HG03378 (cell line): Measurements from ENCODE around the gene RGS6.

Source experiments
- ATAC-seq: cut with Tn5 transposase; IDR thresholded peaks from one replicate; pipeline ENCODE4 v1.9.1; 2021; ENCODE audit warnings: mild to moderate bottlenecking, moderate library complexity; ENCODE audit not compliant: unreplicated experiment

RGS6 gene

DNA sequence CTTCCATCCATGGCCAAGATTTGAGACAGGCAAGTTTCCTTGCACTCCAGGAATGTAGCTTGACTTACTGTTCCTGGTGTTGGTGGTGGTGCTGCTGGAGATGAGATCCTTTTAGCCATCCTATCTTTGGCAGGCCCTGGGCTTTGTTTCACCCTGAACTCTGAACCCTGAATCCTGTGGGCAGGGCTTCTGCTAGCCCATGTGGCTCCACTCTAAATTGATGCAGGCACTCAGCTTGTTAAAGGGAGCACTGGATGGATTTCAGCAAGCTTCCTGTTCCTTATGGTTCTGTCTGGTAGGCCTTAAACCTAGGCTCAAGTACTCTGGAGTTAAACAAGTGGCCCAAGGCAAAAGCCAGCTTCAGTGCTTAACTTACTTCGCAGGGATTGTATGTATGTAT, 138.2 kb downstream of the RGS6 start:
- ATAC-seq, result no peak

DNA sequence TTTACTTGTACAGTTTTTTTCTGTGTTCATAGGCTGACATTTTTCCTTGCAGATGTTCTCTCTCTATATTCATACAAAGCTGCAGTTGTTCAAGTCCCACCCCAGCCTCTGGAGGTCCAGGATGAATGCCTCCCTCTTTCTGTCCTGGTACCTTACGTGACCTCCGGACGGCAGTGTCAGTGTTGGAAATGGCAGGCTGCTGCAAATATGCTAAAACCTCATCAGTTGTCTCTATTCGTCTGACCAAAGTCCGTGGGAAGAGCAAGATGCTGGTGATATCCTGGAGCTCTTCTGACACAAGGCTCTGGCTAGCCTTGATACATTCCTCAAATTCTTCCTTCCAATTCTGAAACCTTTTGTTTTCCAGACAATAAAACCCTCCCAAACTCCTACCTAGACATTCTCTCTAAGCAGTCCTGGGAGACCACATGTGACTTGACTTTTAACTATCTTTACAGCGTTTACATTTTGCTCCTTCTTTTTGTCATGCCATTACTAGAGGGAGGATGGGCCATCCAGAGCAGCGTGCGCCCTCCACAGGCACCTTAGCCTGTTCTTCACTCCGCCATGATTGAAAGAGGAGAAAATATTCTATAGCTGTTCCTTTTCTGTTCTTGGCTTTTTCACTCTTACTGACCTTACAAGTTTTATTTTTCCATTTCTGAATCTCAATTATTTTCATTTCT, 143.6 kb downstream of the RGS6 start:
- ATAC-seq, result no peak

DNA sequence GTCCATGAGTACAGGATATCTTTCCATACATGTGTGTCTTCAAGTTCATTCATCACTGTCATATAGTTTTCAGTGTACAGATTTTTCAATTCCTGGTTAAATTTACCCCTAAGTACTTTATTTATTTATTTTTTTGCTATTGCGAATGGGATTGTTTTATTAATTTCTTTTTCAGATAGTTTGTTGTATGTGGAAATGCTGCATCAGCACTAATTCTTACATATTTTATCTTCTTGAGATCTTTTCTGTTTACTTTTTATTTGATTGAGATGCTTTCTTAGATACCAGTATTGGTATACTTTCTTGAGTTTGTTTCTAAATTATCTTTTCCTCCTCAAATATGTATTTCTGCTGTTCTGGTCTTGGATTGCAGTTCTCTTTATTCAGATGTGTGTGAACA, 148.9 kb downstream of the RGS6 start:
- no peak for ATAC-seq

DNA sequence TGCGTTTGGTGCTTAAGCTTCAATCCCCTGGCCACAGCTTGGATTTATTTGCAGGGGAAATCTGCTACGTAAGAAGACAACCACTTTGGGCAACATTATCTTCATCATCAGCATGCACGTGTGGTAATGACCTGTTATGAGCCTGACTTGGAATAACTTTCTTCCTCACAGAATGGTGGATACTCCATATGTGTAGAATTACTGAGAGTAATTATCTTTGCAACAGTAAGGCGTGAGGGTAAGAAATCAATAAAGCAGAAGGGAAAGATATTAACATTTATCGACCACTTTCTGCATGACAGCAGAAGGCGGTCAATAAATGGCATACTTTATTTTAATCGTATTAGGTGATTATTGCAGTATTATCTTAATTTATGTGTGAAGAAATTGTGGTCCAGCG, 152.7 kb downstream of the RGS6 start:
- ATAC-seq, result no peak

DNA sequence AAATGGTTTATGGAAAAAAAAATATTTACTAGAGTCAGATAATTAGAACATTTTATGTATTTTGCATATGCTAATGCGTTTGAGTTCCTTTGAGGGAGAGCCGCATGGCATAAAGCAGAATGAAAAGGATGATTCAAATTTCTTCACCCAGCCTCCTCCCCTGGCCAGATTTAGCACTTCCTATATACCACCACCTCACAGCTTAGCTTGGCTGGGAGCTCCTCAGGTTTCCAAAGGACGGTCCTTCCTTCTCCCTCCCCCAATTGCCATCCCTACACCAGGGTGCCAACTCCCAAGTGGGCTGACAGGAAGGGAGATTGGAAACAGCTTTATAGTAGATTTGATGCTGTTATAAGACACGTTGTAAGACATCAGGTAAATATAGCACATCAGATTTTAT, 157.4 kb downstream of the RGS6 start:
- no peak for ATAC-seq

DNA sequence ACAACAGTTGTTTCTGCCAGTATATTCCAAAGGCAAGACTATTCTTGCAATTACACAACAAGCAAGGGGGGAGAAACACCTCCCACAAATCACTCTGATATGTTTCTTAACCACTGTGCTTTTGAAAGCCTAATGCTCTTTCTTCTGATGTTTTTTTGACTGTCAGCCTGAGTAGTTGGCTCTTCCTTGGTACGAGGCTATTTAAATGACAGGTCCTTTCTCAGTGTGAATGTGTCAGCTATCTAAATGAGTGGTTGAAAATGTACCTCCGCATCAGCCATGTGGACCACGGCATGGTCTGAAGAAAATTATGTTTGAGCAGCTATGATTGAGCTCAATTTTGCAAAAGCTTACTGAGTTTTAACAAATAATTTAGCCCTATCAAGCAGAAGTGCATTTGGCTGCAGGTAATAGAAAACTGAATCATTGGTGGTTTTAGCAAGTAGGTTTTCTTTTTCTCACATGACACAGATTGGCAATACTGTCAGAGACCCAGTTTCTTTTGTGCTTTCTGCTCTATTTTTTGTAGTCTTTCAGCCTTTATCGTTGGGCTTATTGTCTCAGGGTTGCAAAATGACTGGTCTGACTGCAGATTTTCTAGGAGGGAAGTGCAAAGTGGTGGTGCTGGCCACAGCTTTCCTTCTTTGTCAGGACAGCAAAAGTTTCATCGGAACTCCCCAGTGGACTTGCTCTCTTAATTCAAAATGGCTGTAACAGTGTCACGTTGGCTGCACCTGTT, 162.8 kb downstream of the RGS6 start:
- ATAC-seq, result no peak

DNA sequence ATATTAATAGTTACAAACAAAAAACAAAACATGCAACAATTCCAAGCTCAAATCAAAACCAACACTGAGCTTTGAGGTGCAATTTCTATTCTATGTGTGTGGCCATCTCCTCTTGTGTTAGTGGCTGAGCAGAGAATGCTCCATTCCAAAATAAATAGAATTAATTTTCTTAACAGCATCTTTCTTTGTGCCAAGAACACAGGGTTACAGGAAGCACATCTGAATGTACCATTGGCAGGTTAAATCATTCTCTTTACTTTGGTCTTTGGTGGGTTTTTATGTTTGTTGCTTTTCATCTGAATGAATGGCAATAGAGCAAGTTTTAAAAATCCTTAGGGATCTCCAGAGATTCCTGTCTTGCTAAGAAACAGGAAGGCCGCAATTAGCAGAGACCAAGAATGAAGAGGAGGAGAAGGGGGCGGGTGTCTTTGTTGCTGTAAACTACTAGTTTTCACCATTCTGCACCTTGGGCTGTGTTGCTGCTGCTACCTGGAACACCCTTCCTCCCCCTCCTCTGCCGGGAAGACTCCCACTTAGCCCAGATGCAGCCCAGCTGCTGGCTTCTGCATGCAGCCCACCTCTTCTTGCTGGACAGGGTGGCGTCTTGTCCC, 165.0 kb downstream of the RGS6 start:
- ATAC-seq, result no peak

DNA sequence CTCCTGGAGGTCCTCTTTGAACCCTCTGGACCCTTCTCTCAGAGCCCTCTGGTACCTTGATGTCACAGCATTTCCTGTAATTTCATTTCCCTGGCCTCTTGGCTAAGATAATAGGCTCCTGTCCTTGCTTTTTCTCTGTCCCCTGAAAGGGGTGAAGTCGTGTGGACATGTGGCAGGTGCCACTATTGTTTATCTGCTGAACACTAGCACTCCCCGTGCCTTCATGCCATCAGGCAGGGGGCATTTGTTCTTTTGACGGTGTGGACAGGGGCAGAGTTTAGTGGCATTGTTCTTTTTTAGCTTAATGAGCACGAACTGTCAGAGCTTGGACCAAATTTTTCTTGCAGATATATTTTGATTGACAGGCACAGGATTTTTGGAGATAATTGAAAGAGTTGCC, 166.0 kb downstream of the RGS6 start:
- ATAC-seq, result no peak

DNA sequence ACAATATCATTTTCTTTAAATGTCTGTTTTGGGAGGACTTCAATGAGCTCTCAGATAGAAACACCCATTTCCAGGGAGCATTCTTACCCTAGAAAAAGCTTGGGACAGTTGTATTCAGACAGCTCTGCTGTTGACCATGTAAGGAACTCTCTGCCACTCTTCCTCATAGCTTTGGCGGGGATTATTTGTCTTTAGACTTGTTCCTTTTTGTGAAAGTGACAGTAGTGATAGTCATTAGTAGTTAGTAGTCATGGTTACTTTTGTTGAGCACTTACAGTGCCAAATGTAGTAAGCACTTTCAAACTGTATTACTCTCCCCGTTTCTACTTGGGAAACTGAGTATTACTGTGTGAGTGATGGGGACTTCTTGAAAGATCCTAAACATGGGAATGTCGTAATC, 167.3 kb downstream of the RGS6 start:
- no peak for ATAC-seq

DNA sequence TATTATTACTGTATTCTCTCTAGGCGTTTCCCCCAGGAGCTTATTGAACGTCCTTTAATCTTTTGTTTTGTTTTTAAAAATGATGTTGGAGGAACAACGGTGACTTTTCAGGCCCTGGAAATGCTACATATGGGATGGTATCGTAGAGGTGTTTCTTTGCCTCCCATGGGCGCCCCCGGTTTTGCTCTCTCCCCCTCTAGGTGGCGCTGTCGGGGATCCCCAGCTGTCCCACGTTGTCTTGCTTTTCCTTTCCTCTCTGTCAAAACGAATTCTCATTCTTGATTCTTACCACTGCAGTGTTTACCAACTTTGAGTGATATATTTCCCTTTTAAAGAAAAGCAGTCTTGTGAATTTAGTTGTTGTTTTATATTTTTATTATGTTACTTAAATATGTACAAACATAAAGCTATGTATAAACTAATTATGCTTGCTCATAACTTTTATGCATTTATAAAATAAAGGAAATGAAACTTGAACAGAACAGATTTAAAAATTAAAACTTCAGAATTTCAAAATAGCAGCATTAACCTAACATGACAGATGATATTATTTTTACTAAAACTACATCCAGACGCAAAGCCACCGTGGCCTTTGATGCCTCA, 171.9 kb downstream of the RGS6 start:
- no peak for ATAC-seq

DNA sequence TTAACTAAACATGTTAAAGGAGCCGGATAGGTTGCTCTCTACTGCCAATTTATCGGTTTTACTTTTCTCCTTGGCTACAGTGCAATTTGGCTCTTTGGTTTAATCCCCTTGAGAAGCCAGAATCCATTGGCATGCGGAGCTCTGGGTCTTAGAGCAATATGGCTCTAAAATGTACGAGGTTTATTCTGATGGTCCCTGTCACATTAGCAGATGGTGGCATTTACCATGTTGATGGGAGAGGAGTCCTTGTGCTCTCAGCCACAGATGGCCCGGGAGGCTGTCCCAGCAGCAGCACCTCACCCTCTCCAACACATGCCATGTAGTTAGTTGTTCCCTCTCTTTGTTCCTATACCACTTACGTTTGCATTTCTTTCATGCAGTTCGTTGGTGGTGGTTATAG, 179.7 kb downstream of the RGS6 start:
- no peak for ATAC-seq

DNA sequence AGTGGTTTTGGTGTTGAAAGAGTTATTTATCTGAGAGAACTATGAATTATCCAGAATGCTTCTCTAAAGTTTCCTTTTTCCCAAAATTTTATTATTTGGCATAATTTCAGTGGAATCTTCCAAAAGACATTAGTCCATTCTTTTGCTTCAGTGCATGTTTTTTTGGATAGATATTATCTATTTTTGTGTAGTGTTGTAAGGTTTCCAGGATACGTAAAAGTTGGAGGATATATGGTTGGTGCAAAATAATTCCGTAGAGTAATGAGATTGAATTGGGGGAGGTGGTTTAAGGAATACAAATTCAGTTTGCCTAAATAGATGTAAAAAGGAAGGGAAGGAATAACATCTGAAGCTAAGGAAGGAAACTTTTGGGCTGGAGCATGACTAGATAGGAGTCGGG, 186.6 kb downstream of the RGS6 start:
- ATAC-seq, result no peak

DNA sequence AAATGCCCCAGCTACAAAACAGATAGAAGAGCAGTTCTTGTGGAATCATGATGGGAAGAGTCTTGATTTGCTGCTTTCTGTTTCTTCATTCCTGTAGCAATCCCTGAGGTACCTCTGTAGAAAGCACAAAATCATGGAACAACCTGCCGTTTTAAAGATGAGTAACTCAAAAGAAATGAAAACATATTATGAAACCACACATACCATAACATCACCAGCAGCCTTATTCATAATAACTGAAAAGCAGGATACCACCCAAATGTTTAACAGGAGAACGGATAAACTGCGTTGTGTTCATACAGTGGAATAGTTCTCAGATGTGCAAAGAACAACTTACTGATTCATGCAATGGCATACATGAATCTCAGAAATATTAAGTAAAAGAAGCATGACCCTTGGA, 188.1 kb downstream of the RGS6 start:
- no peak for ATAC-seq

DNA sequence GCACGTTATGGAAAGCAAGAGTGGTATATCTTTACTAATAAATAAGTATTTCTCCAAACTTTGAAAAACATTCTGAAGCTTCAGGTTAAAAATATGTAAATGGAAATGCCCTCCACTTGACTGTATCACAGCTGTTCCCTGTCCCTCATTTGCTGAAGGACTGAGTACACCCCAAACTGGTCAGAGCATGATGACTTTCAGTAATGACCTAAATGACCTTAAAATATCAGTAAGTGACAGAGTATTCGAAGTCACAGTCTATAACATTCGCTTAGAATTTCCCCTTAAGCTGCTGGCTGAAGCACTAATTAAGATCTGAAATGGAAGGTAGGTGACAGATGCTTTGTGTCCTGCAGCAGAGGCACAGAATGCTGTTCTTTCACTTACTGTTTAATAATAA, 191.5 kb downstream of the RGS6 start:
- no peak for ATAC-seq

DNA sequence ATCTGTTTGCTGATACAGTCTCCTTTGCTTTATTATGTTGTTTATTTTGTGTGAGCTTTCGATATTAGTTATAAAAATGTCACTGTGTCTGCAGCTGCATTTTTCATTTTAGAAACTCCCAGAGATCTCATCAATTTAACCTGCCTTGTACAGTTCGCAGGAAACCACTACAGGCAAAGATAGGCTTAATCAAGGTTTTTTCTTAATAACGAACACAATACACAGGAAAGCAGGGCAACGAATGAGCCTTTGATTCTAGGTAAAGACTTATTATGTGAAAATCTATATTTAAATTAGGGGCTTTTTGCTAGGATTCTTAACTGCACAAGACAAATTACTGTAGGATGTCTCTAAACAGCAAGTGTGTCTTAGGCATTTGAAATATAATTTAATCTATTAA, 191.9 kb downstream of the RGS6 start:
- ATAC-seq, result no peak

DNA sequence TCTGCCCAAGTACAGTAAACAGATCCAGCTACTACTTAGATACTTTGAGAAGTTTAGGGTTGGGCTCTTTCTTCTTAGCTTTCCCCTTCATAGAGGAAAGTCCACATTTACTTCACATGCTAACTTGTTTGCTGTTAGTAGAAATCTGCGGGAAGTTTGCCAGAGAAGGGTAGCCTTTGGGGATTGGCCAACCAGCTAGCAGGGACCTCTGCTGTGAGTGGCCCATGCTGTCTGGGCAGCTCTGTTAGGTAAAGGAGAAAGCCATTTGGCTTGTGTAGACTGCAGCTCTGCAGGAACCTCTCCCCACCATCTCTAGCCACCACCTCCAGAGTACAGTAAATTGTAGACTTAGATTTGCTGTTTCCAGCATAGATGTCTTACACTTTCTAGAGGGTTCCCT, 193.9 kb downstream of the RGS6 start:
- ATAC-seq, result no peak

DNA sequence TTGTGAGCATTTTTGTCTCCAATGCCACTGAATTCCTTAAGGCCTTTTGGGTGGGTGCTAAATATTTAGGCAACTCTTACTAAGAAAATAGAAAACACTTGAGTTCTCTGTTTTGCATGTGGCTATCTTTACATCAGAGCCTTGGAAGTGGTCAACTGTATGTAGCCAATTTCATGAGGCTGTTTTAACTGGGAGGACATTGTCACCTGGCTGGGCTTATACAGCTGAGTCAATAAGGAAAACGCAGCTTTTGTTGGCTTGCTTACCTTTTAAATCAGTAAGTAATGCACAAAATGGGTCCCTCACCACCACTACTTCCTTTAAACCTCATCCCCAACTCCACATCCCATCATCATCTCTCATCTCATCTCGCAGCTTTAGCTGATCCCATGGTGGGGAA, 194.3 kb downstream of the RGS6 start:
- no peak for ATAC-seq

DNA sequence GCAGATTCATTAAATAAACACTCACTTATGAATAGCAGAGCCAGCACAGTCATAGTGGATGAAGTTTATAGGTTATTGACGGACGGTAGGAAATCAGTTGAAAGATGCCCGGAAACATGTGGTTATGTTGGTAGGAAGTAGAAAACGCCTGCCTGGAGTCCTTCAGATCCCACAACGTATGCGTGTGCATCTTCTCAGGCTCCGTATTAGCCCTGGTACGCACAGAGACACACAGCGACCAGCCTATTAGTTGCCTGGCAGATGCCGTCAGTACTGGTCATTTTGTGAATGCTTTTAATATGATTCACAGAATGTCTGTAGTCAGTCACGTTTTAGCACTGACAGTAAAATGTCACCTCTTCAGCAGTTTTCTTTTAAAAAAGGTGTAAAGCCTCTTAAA, 196.4 kb downstream of the RGS6 start:
- ATAC-seq, result no peak

DNA sequence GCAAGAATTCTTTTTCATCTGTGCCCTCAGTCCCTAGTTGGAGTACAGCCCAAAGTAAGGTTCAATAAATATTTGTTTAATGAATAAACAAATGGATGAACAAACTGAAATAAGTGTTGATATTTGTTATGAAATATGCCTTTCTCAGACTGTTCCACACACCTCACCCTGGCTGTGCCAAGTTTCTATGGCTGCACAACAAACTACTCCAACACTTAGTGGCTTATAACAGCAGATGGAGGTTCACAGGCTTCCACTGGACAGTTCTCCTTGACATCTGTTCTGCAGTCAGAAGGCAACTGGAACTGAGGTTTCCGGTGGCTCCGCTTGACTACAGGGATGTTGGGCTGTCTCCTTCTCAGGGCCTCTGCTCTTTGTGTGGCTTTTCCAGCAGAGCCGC, 197.1 kb downstream of the RGS6 start:
- ATAC-seq, result no peak

DNA sequence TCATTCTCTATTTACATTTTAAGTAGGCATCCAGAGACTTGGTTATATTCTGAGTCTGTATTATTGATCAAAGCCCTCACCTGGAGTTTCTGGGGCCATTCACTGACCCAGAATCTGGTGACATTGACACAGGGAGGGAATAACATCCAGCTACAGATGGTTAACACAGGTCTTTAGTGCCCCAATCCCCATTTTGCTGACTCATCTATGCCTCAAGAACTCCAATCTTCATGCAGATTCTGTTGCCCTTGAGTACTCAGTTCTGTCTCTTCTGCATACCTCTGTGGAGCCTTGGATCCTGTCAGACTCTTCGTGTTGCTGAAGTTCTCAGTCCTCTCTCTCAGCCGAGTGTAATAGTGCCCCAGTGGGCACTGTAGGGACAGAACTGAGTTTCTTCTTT, 208.9 kb downstream of the RGS6 start:
- ATAC-seq, result no peak

DNA sequence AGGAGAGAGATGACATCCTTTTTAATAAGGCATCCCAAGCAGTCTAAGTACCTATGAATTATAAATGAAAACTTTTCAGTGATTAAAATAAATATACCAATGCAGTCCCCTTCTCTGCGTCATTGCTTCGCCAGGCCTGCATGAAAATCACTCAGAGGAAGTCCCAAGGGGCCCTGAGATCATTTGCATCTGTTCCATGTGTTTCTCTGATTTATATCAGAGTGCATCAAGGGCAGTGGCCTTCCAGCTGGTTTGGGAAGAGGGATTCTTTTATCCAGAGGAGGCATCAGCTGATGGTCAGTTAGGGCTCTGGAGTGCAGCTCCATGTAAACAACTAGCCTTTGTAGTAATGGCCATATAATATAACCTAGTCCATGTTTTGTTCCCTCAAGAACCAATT, 210.1 kb downstream of the RGS6 start:
- no peak for ATAC-seq

DNA sequence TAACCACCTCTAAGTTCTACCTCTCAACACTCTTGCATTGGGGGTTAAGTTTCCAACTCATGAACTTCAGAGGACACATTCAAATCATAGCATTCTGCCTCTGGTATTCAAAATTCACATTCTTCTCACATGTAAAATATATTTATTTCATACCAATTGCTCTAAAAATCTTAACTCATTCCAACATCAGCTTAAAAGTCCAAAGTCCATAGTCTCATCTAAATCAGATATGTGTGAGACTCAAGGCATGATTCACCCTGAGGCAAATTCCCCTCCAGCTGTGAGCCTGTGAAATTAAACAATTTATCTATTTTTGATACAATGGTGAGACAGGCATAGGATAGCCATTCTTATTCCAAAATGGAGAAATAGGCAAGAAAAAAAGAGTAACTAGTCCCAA, 214.0 kb downstream of the RGS6 start:
- no peak for ATAC-seq
